Measurements from ENCODE around the gene EYS. TPM values are rescaled to one million over a fixed set of nuclear protein-coding genes. Genes with fewer than 3 reads are reported as not detected.
"Not testable (repeated sequence)": the region's sequence is repeated elsewhere in the genome, so short reads cannot be mapped to it uniquely, and the experiment has no call there.

Gene EYS
- total RNA-seq, 4 donors from 2014 or later = 0.15 TPM; not detected in 3

DNA sequence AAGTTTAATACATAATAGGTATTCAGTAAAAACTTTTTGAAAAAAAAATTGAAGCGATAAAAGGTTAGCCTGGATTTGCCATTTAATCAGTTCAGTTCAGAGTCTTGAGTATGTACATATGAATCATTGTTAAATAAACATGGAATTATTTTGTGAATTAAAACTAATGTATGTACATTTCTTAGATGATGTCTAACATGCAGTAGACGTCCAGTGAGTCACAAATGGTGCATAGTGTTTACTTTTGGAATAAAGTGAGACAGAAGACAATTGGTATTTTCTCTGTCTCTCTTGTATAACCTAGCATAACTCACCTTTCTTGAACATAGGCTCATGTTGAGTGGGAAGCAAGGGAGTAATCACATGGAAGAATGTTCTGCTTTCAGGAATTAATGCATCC lies 83.5 kb downstream of the EYS start:
- H3K27me3 ChIP-seq = no peaks in the 10 kb centered on the region
- H3K4me3 ChIP-seq = no peak overlapping the region
- 59 to 67% methylated on average over 2 of the region's 2 CpGs for WGBS, 2 donors (ENCODE audit: low coverage in 1 of 2)
- H3K4me1 ChIP-seq = no peaks in the 10 kb centered on the region
- ATAC-seq = no peak
- TF ChIP-seq POLR2A (IDR thresholded peaks at IDR 0.05) (no peak), POLR2AphosphoS5 (IDR thresholded peaks at IDR 0.05) (no peak), EP300 (IDR thresholded peaks at IDR 0.05) (no peak)
- TF ChIP-seq, protein P1, sequence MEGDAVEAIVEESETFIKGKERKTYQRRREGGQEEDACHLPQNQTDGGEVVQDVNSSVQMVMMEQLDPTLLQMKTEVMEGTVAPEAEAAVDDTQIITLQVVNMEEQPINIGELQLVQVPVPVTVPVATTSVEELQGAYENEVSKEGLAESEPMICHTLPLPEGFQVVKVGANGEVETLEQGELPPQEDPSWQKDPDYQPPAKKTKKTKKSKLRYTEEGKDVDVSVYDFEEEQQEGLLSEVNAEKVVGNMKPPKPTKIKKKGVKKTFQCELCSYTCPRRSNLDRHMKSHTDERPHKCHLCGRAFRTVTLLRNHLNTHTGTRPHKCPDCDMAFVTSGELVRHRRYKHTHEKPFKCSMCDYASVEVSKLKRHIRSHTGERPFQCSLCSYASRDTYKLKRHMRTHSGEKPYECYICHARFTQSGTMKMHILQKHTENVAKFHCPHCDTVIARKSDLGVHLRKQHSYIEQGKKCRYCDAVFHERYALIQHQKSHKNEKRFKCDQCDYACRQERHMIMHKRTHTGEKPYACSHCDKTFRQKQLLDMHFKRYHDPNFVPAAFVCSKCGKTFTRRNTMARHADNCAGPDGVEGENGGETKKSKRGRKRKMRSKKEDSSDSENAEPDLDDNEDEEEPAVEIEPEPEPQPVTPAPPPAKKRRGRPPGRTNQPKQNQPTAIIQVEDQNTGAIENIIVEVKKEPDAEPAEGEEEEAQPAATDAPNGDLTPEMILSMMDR (IDR thresholded peaks at IDR 0.05) = no peak
- H3K27ac ChIP-seq = no peak overlapping the region
- H3K36me3 ChIP-seq = no peaks in the 10 kb centered on the region
- no peaks in the 10 kb centered on the region for H3K9me3 ChIP-seq

DNA sequence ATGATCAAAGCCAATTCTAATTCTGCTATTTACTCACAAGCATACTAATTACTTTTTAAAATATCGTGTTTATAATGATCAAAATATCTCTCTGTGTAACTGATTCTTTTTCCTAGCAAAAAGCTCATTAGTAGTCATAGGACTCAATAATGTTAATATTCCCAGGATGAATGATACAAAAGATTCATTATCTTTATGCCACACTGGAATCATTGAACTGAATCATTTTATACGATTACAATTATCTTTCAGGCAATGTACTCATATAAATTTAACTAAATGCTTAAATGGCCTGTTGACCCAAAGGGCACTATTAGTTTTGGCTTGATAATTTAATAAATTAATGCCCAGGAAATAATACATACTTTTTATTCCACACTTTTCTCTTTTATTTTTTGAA lies 96.3 kb downstream of the EYS start:
- Histone ChIP-seq H3K4me3 (no peak overlapping the region), H3K4me1 (no peaks in the 10 kb centered on the region), H3K36me3 (no peaks in the 10 kb centered on the region), H3K27ac (no peak overlapping the region), H3K27me3 (no peaks in the 10 kb centered on the region), H3K9me3 (no peaks in the 10 kb centered on the region)
- no peak for TF ChIP-seq POLR2A (IDR thresholded peaks at IDR 0.05)
- TF ChIP-seq EP300 (IDR thresholded peaks at IDR 0.05) = no peak
- ATAC-seq = no peak
- WGBS, 2 donors (ENCODE audit: low coverage in 1 of 2) = 76 to 94% methylated on average over 2 of the region's 2 CpGs

DNA sequence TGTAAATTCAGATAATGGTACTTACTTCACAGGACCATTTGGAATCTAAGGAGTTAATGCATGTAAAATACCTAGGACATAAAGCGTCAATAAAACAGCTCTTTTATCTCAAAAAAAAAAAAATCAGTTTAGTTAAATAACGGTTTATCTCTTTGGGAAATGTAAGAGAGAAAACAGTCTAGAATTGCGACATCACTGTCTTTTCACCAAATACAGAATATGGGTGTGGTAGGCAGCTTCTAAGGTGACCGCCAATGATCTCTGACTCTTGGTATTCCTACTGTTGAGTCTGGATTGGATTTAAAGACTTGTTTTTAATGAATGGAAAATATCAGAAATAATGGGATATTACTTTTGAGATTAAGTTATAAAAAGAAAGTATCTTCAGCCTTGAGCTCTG lies 111.5 kb downstream of the EYS start:
- ATAC-seq = no peak
- Histone ChIP-seq H3K27ac (no peak overlapping the region), H3K27me3 (no peaks in the 10 kb centered on the region), H3K4me1 (no peaks in the 10 kb centered on the region), H3K4me3 (no peak overlapping the region), H3K36me3 (no peaks in the 10 kb centered on the region), H3K9me3 (no peaks in the 10 kb centered on the region)
- 80 to 89% methylated on average over 4 of the region's 4 CpGs for WGBS, 2 donors (ENCODE audit: low coverage in 1 of 2)
- no peak for TF ChIP-seq EP300 (IDR thresholded peaks at IDR 0.05)
- TF ChIP-seq POLR2AphosphoS5 (IDR thresholded peaks at IDR 0.05) = no peak
- TF ChIP-seq POLR2A (IDR thresholded peaks at IDR 0.05) = no peak
- TF ChIP-seq, protein P1 (IDR thresholded peaks at IDR 0.05) = no peak

GRCh38 chr6:65570340-65570739 lies 136.7 kb downstream of the EYS start:
- H3K9me3 ChIP-seq = no peaks in the 10 kb centered on the region
- no peak for ATAC-seq
- TF ChIP-seq, protein P1 (IDR thresholded peaks at IDR 0.05) = no peak
- TF ChIP-seq POLR2AphosphoS5 (IDR thresholded peaks at IDR 0.05) = no peak
- H3K4me1 ChIP-seq = no peaks in the 10 kb centered on the region
- no peaks in the 10 kb centered on the region for H3K36me3 ChIP-seq
- H3K27me3 ChIP-seq = no peaks in the 10 kb centered on the region
- 40% methylated on average over 1 of the region's 1 CpG for WGBS, 2 donors (ENCODE audit: low coverage in 1 of 2)
- no peak overlapping the region for H3K4me3 ChIP-seq
- H3K27ac ChIP-seq = no peak overlapping the region

GRCh38 chr6:65569505-65569904 lies 137.5 kb downstream of the EYS start:
- Histone ChIP-seq H3K9me3 (no peaks in the 10 kb centered on the region), H3K36me3 (no peaks in the 10 kb centered on the region), H3K27me3 (no peaks in the 10 kb centered on the region), H3K4me3 (no peak overlapping the region), H3K4me1 (no peaks in the 10 kb centered on the region), H3K27ac (no peak overlapping the region)
- 60 to 89% methylated on average over 2 of the region's 2 CpGs for WGBS, 2 donors (ENCODE audit: low coverage in 1 of 2)
- no peak for ATAC-seq
- no peak for TF ChIP-seq POLR2AphosphoS5 (IDR thresholded peaks at IDR 0.05)
- TF ChIP-seq POLR2A (IDR thresholded peaks at IDR 0.05) = no peak
- TF ChIP-seq, protein P1 (IDR thresholded peaks at IDR 0.05) = no peak
- TF ChIP-seq EP300 (IDR thresholded peaks at IDR 0.05) = no peak

- WGBS, 2 donors (ENCODE audit: low coverage in 1 of 2) = 85 to 100% methylated on average over 1 to 7 of the region's 7 CpGs
- not testable (repeated sequence) for H3K36me3 ChIP-seq, ATAC-seq, H3K4me3 ChIP-seq, H3K27ac ChIP-seq, H3K4me1 ChIP-seq, H3K9me3 ChIP-seq, H3K27me3 ChIP-seq
Observed at GRCh38 chr6:65569056-65569455, 138.0 kb downstream of the EYS start.

Measured in gastroesophageal sphincter (tissue), 4 donors.